K562 (cell line): ENCODE data around the gene BIRC5. TPM values are rescaled to one million over a fixed set of nuclear protein-coding genes. Genes with fewer than 3 reads are reported as not detected.

ENCODE experiments used
- ATF7 ChIP-seq: fragments of 450-650 bp; IDR thresholded peaks from 2 replicates; pipeline ENCODE4 v1.7.1; 2014; ENCODE audit warnings: mild to moderate bottlenecking, moderate library complexity
- EP300 ChIP-seq: IDR thresholded peaks from 2 replicates; pipeline ENCODE4 v1.6.1; 2012; ENCODE audit warnings: low read length, improper control_type of control experiment
- EZH2 ChIP-seq: IDR thresholded peaks from 2 replicates; pipeline ENCODE4 v1.6.1; 2012; ENCODE audit warnings: low read depth, mild to moderate bottlenecking, inconsistent platforms, low read length, borderline replicate concordance
- JUNB ChIP-seq: fragments of 450-650 bp; formaldehyde crosslinking; conservative IDR thresholded peaks from 2 replicates; pipeline ENCODE4 v1.4.0; 2020; ENCODE audit warnings: mild to moderate bottlenecking
- KDM5B ChIP-seq: fragments of 200-600 bp; sonication (generic); IDR thresholded peaks from 2 replicates; pipeline ENCODE4 v1.6.1; 2012; ENCODE audit warnings: low read depth, mild to moderate bottlenecking, moderate library complexity, low read length, control low read depth, inconsistent platforms; ENCODE audit not compliant: insufficient replicate concordance
- NCOA4 ChIP-seq: fragments of 450-650 bp; IDR thresholded peaks from 2 replicates; pipeline ENCODE4 v1.6.1; 2018; ENCODE audit warnings: mild to moderate bottlenecking; ENCODE audit not compliant: partially characterized antibody
- PHTF2 ChIP-seq: fragments of 250-450 bp; sonication (Bioruptor Pico); IDR thresholded peaks from 2 replicates; pipeline ENCODE4 v1.5.0; 2021; ENCODE audit warnings: mild to moderate bottlenecking
- RBM17 ChIP-seq: fragments of 200-400 bp; formaldehyde crosslinking; IDR thresholded peaks from 2 replicates; pipeline ENCODE4 v1.6.1; 2017; ENCODE audit warnings: low read depth, mild to moderate bottlenecking, low read length, borderline replicate concordance
- SMAD3 ChIP-seq: fragments of 450-650 bp; formaldehyde crosslinking; conservative IDR thresholded peaks from 2 replicates; pipeline ENCODE4 v1.4.0; 2020; ENCODE audit warnings: mild to moderate bottlenecking
- SRSF7 ChIP-seq: fragments of 200-400 bp; formaldehyde crosslinking; optimal IDR thresholded peaks from 2 replicates; pipeline ENCODE3; 2017; ENCODE audit warnings: mild to moderate bottlenecking, low read depth, low read length
- TRIM24 ChIP-seq, 2 experiments: fragments of 450-650 bp; IDR thresholded peaks; 2 replicates each; pipeline ENCODE4 v1.6.1; 2016
- UBTF ChIP-seq, 2 experiments: IDR thresholded peaks; 2 replicates each; pipeline ENCODE4 v1.6.1; 2012; ENCODE audit warnings: improper control_type of control experiment in 2 of 2, low read depth in 2 of 2, low read length in 2 of 2, borderline replicate concordance in 1 of 2
- ZC3H11A ChIP-seq: IDR thresholded peaks from 2 replicates; pipeline ENCODE4 v1.6.1; 2012; ENCODE audit warnings: low read depth, low read length, improper control_type of control experiment
- ZNF263 ChIP-seq: sonication (generic); formaldehyde crosslinking; IDR thresholded peaks from 2 replicates; pipeline ENCODE4 v1.8.0; 2022; ENCODE audit warnings: mild to moderate bottlenecking, missing genetic modification reagents, borderline replicate concordance
- ZNF436 ChIP-seq: fragments of 250-450, 450-650 bp; sonication (Bioruptor Pico); formaldehyde crosslinking; IDR thresholded peaks from 2 replicates; pipeline ENCODE4 v1.7.0; 2020; ENCODE audit warnings: mild to moderate bottlenecking
- ZNF583 ChIP-seq: fragments of 250-450 bp; sonication (Bioruptor Pico); IDR thresholded peaks from 2 replicates; pipeline ENCODE4 v1.4.0; 2020
- polyA plus RNA-seq, 8 experiments: library from polyadenylated mRNA; depleted of rRNA in 4 of 8; stranded (reverse) in 5 of 8; unstranded in 3 of 8; fragments of >200 nt; fragmentation: Nextera tagmentation in 2 of 8; fragmentation: Illumina TruSeq in 1 of 8; extraction: Ambion mirVana in 2 of 8; extraction: Trizol in 1 of 8; gene quantifications; 2 replicates each; pipeline versions ENCODE4 v1.2.1 to v1.2.3, GENCODE V29; 2011 to 2014; ENCODE audit warnings: inconsistent platforms in 1 of 8, missing spikeins in 1 of 8
- total RNA-seq, 7 experiments: library from RNA; depleted of rRNA in 6 of 7; stranded (reverse); fragments of >200 nt in 6 of 7; fragmentation: Illumina TruSeq in 2 of 7; extraction: Trizol in 2 of 7; gene quantifications; 2 replicates each; pipeline versions ENCODE4 v1.2.1 to v1.2.3, GENCODE V29; 2011 to 2021; ENCODE audit warnings: low replicate concordance in 1 of 7
- TF ChIP-seq, protein P1 (sequence below), 3 experiments: fragments of 200-800 bp in 1 of 3; fragments of 250-450 bp in 1 of 3; fragments of 450-650 bp in 1 of 3; sonication (Bioruptor Pico) in 1 of 3; sonication (Bioruptor generic) in 1 of 3; formaldehyde crosslinking in 1 of 3; IDR thresholded peaks; 2 replicates each; pipeline versions ENCODE4 v1.6.1 to v1.8.0; 2016 to 2022; ENCODE audit warnings: mild to moderate bottlenecking in 2 of 3, missing genetic modification characterization in 2 of 3, missing compliant biosample characterization in 1 of 3, moderate library complexity in 1 of 3
- TF ChIP-seq, protein P2 (sequence below): fragments of 250-450 bp; sonication (Bioruptor Pico); IDR thresholded peaks from 2 replicates; pipeline ENCODE4 v1.4.0; 2020
- TF ChIP-seq, protein P3 (sequence below): fragments of 250-450 bp; sonication (Bioruptor Pico); IDR thresholded peaks from 2 replicates; pipeline ENCODE4 v1.4.0; 2020; ENCODE audit warnings: borderline replicate concordance

BIRC5 gene
- total and polyA plus RNA-seq, 9 of the 15 experiments (the other 6 are each of a cell fraction or from before 2014, with no cell fraction given), result 64.4 to 140 (median 101) TPM

- TF ChIP-seq ZNF263 (CRISPR knock-in tag) (no peak), SMAD3 (CRISPR knock-in tag) (no peak), PHTF2 (CRISPR knock-in tag) (no peak), RBM17 (no peak), SRSF7 (no peak), KDM5B (no peak), ZNF583 (CRISPR knock-in tag) (peak; percentile 41; the same call in 1 of the 2 replicates), ZNF436 (CRISPR knock-in tag) (no peak), UBTF (IDR thresholded peaks at IDR 0.05; ENCODE audit: borderline replicate concordance in 1 of 2, low read depth in 2 of 2, low read length in 2 of 2) (no peak), EZH2 (peak; percentile 97), ZC3H11A (no peak), ATF7 (no peak), NCOA4 (no peak), TRIM24 (IDR thresholded peaks at IDR 0.05) (no peak), EP300 (no peak), JUNB (CRISPR knock-in tag) (no peak)
- TF ChIP-seq, protein P1, sequence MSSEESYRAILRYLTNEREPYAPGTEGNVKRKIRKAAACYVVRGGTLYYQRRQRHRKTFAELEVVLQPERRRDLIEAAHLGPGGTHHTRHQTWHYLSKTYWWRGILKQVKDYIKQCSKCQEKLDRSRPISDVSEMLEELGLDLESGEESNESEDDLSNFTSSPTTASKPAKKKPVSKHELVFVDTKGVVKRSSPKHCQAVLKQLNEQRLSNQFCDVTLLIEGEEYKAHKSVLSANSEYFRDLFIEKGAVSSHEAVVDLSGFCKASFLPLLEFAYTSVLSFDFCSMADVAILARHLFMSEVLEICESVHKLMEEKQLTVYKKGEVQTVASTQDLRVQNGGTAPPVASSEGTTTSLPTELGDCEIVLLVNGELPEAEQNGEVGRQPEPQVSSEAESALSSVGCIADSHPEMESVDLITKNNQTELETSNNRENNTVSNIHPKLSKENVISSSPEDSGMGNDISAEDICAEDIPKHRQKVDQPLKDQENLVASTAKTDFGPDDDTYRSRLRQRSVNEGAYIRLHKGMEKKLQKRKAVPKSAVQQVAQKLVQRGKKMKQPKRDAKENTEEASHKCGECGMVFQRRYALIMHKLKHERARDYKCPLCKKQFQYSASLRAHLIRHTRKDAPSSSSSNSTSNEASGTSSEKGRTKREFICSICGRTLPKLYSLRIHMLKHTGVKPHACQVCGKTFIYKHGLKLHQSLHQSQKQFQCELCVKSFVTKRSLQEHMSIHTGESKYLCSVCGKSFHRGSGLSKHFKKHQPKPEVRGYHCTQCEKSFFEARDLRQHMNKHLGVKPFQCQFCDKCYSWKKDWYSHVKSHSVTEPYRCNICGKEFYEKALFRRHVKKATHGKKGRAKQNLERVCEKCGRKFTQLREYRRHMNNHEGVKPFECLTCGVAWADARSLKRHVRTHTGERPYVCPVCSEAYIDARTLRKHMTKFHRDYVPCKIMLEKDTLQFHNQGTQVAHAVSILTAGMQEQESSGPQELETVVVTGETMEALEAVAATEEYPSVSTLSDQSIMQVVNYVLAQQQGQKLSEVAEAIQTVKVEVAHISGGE (CRISPR knock-in tag; IDR thresholded peaks at IDR 0.05), result peak in 2 of 3 experiments; percentile 17 to 57; a peak in 1 of 6 replicates
- TF ChIP-seq, protein P2, sequence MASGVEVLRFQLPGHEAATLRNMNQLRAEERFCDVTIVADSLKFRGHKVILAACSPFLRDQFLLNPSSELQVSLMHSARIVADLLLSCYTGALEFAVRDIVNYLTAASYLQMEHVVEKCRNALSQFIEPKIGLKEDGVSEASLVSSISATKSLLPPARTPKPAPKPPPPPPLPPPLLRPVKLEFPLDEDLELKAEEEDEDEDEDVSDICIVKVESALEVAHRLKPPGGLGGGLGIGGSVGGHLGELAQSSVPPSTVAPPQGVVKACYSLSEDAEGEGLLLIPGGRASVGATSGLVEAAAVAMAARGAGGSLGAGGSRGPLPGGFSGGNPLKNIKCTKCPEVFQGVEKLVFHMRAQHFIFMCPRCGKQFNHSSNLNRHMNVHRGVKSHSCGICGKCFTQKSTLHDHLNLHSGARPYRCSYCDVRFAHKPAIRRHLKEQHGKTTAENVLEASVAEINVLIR (CRISPR knock-in tag), result 0 out of 2 replicates have a peak, but pooled peaks have one; percentile 41
- TF ChIP-seq, protein P3, sequence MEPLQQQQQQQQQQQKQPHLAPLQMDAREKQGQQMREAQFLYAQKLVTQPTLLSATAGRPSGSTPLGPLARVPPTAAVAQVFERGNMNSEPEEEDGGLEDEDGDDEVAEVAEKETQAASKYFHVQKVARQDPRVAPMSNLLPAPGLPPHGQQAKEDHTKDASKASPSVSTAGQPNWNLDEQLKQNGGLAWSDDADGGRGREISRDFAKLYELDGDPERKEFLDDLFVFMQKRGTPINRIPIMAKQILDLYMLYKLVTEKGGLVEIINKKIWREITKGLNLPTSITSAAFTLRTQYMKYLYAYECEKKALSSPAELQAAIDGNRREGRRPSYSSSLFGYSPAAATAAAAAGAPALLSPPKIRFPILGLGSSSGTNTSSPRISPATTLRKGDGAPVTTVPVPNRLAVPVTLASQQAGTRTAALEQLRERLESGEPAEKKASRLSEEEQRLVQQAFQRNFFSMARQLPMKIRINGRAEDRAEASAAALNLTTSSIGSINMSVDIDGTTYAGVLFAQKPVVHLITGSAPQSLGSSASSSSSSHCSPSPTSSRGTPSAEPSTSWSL (CRISPR knock-in tag), result no peak
These were observed 27.4 kb downstream of the BIRC5 start (continued) for GRCh38 chr17:78241277-78242023.
